Ishikawa (cell line): ENCODE data around the gene KCNK6.

ENCODE experiments used
- EP300 ChIP-seq: IDR thresholded peaks from 2 replicates; pipeline ENCODE4 v1.6.1; 2012; ENCODE audit warnings: borderline replicate concordance
- MAX ChIP-seq: IDR thresholded peaks from 2 replicates; pipeline ENCODE4 v1.6.1; 2012
- USF1 ChIP-seq: IDR thresholded peaks from 2 replicates; pipeline ENCODE4 v1.6.1; 2012
- YY1 ChIP-seq: IDR thresholded peaks from 2 replicates; pipeline ENCODE4 v1.6.1; 2012; ENCODE audit warnings: low read depth

GRCh38 chr19:38270587-38271167, 49.0 kb upstream of the KCNK6 start:
- TF ChIP-seq USF1 (no peak), MAX (no peak), EP300 (no peak), YY1 (no peak)
